SU-DHL-6 (cell line): ENCODE results near the gene DYNC1H1.

Experiments
- H2AFZ ChIP-seq: fragments of 200-600 bp; sonication (generic); 2 replicates; pipeline ENCODE4 v1.6.1; 2014; ENCODE audit warnings: low read depth, mild to moderate bottlenecking, moderate library complexity, mixed read lengths, antibody characterized with exemption, low read length; ENCODE audit not compliant: severe bottlenecking
- H3F3A ChIP-seq: fragments of 200-600 bp; shearing (Covaris generic); 2 replicates; pipeline ENCODE4 v1.6.0; 2016; ENCODE audit warnings: antibody characterized with exemption, mild to moderate bottlenecking; ENCODE audit not compliant: insufficient read depth
- H3K27ac ChIP-seq: fragments of 200-600 bp; sonication (generic); 2 replicates; pipeline ENCODE4 v1.5.1; 2016; ENCODE audit warnings: low read depth, mild to moderate bottlenecking, low read length, moderate library complexity, mixed read lengths
- H3K27me3 ChIP-seq: fragments of 200-600 bp; sonication (generic), shearing (Covaris generic); 2 replicates; pipeline ENCODE4 v1.6.0; 2014; ENCODE audit warnings: mild to moderate bottlenecking, low read length
- H3K36me3 ChIP-seq: fragments of 200-600 bp; sonication (generic); 2 replicates; pipeline ENCODE4 v1.6.1; 2014; ENCODE audit warnings: mild to moderate bottlenecking, low read length, mixed read lengths
- H3K4me2 ChIP-seq: fragments of 300-600, 200-600 bp; shearing (Covaris generic), sonication (generic); 2 replicates; pipeline ENCODE4 v1.6.0; 2014; ENCODE audit warnings: low read length, low read depth, mild to moderate bottlenecking; ENCODE audit not compliant: poor library complexity, severe bottlenecking
- H3K4me3 ChIP-seq: fragments of 200-600 bp; sonication (generic); 2 replicates; pipeline ENCODE4 v1.5.1; 2014; ENCODE audit warnings: antibody characterized with exemption, low read length, mild to moderate bottlenecking, mixed read lengths; ENCODE audit not compliant: insufficient read depth, poor library complexity, severe bottlenecking
- H3K79me2 ChIP-seq: fragments of 200-600 bp; sonication (generic); 2 replicates; pipeline ENCODE4 v1.6.1; 2014; ENCODE audit warnings: mild to moderate bottlenecking, low read length, moderate library complexity; ENCODE audit not compliant: insufficient read depth
- H3K9ac ChIP-seq: fragments of 200-600 bp; sonication (generic); 2 replicates; pipeline ENCODE4 v1.7.0; 2014; ENCODE audit warnings: mild to moderate bottlenecking, low read length
- H3K9me2 ChIP-seq: fragments of 200-600 bp; sonication (generic); replicated peaks from 2 replicates; pipeline ENCODE4 v1.6.1; 2014; ENCODE audit warnings: low read length; ENCODE audit not compliant: insufficient read depth
- H3K9me3 ChIP-seq: fragments of 200-600 bp; sonication (generic); 2 replicates; pipeline ENCODE4 v1.6.1; 2014; ENCODE audit warnings: low read length, mixed read lengths; ENCODE audit not compliant: insufficient read depth
- H4K20me1 ChIP-seq: fragments of 200-600 bp; sonication (generic); 2 replicates; pipeline ENCODE4 v1.6.1; 2014; ENCODE audit warnings: low read depth, mild to moderate bottlenecking, antibody characterized with exemption, low read length, moderate library complexity, mixed read lengths
- CTCF ChIP-seq: fragments of 200-600 bp; sonication (generic); IDR thresholded peaks from one replicate; pipeline ENCODE4 v1.5.1; 2017; ENCODE audit warnings: antibody characterized with exemption, mild to moderate bottlenecking, low read length, moderate library complexity; ENCODE audit not compliant: insufficient read depth, poor library complexity, severe bottlenecking
- EZH2phosphoT487 ChIP-seq: fragments of 200-600 bp; sonication (generic), shearing (Covaris generic); conservative IDR thresholded peaks from 2 replicates; pipeline ENCODE4 v1.6.1; 2018; ENCODE audit warnings: mild to moderate bottlenecking, antibody characterized with exemption, low read length, moderate library complexity, mixed read lengths

Gene DYNC1H1

DNA sequence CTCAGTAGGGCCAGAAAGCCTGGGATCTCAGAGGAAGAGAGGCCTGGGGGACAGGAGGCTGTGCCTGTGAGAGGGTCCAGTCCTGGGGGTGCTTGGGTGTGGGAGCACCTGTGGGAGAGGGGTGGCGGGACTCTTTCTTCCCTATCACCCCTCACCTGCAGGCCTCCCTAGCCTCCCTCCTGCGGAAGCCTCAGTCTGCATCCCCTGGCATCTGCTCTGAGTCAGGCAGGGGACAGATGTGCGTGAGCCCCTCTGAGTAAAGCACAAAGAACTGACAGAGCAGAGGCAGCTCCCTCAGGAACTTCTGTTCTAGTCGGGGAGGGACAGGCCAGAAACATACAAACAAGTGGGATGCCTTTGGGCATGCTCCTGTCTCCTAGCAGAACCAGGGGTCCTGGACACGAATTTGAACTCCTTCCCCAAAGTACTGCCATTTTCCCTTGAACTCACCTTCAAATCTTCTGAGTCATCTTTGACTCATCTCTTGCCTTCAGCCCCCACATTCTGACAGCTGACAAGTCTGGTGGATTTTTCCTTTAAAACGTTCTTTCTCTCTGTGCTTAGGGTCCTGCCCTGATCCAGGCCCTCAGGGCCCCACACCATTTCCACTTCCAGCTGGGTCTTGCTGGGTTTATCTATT is 131.0 kb downstream of the DYNC1H1 start:
- no peaks in the 10 kb centered on the region for H3K9me3 ChIP-seq
- H3K79me2 ChIP-seq = no peaks in the 10 kb centered on the region
- H4K20me1 ChIP-seq = no peaks in the 10 kb centered on the region
- H3K36me3 ChIP-seq = no peaks in the 10 kb centered on the region
- no peak overlapping the region for H3K4me2 ChIP-seq
- no peaks in the 10 kb centered on the region for H3K27me3 ChIP-seq
- no peak overlapping the region for H3K4me3 ChIP-seq
- H3K27ac ChIP-seq = no peak overlapping the region
- no peaks in the 10 kb centered on the region for H3K9me2 ChIP-seq
- H3K9ac ChIP-seq = no peak overlapping the region
- H2AFZ ChIP-seq = no peak overlapping the region
- TF ChIP-seq EZH2phosphoT487 = no peak
- TF ChIP-seq CTCF = no peak
- no peaks in the 10 kb centered on the region for H3F3A ChIP-seq

DNA sequence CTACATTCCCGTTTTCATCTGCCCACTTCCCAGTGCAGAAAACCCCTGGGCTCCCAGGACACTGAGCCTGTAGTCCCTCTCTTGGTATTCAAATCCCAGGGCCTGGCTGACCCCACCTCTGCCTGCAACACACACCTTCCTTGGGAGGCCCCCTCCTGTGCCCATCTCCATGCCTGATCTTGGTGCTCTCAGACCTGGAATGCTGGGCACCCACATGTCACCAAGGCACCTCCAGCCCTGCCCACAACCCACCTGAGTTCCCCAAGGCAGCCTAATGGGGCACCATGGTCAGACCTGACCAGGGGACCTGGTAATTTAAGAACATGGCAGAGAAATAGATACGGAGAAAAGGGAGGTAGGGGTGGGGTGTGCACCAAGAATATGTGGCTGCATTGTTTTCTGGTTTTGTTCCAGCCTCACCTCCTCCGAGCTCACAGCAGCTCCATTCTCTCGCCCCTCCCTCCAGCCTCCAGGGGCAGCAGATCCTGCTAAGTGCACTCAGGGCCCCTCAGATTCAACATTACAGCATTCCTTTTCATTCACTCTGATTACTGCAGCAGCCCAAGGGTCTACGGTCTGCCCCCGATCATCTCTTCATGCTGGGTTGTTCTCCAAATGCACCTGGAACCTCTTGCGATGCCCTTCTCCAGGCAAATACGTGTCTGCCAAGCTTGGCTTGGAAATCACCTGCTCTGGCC is 131.6 kb downstream of the DYNC1H1 start:
- H3K4me2 ChIP-seq = no peak overlapping the region
- no peaks in the 10 kb centered on the region for H3K27me3 ChIP-seq
- TF ChIP-seq CTCF = no peak
- no peaks in the 10 kb centered on the region for H3K79me2 ChIP-seq
- no peak overlapping the region for H2AFZ ChIP-seq
- no peak overlapping the region for H3K9ac ChIP-seq
- H3K9me3 ChIP-seq = no peaks in the 10 kb centered on the region
- no peaks in the 10 kb centered on the region for H3F3A ChIP-seq
- no peaks in the 10 kb centered on the region for H3K9me2 ChIP-seq
- H3K4me3 ChIP-seq = no peak overlapping the region
- no peak overlapping the region for H3K27ac ChIP-seq
- H4K20me1 ChIP-seq = no peaks in the 10 kb centered on the region
- H3K36me3 ChIP-seq = no peaks in the 10 kb centered on the region

DNA sequence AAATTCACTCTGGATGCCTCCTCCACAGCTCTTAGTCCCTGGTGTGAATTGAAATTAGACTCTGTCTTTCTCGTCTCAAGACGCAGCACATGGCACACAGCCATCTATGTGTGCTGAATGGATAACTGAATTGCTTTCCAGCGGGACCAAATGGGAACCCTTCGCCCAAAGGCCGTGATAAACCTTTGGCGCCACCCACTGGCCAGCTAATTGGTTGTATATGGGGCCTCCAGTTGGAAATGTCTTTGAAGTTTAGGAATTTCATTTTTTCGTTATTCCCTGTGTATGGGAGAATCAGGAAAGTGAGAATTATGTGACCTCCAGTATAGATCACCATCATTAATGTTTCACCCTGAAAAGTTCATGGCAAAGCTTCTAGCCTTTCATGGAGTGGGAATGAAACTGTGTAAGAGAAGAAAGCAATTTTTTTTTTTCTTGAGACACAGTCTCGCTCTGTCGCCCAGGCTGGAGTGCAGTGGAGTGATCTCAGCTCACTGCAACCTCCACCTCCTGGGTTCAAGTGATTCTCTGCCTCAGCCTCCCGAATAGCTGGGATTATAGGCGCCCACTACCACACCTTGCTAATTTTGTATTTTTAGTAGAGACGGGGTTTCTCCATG is 132.3 kb downstream of the DYNC1H1 start:
- Histone ChIP-seq H3K27ac (no peak overlapping the region), H3K4me2 (no peak overlapping the region), H3K9me3 (no peaks in the 10 kb centered on the region), H2AFZ (no peak overlapping the region), H4K20me1 (no peaks in the 10 kb centered on the region), H3K4me3 (no peak overlapping the region), H3K9me2 (no peaks in the 10 kb centered on the region), H3K79me2 (no peaks in the 10 kb centered on the region), H3F3A (no peaks in the 10 kb centered on the region), H3K27me3 (no peaks in the 10 kb centered on the region), H3K9ac (no peak overlapping the region), H3K36me3 (no peaks in the 10 kb centered on the region)
- TF ChIP-seq CTCF (peak; percentile 89), EZH2phosphoT487 (no peak)
